Spleen (tissue), 7 donors: ENCODE measurements around the gene CYP26A1.
A peak's percentile ranks its signal among the peaks of the same experiment; 100 is the strongest.

ENCODE experiments used
- CTCF ChIP-seq, 11 experiments: fragments of 200-600 bp in 7 of 11; fragments of 450-650 bp in 4 of 11; sonication (generic) in 4 of 11; IDR thresholded peaks in 8 of 11; conservative IDR thresholded peaks in 3 of 11; 1 replicate in 7 of 11; 2 replicates in 4 of 11; pipeline versions ENCODE4 v1.4.0 to v1.8.0; 2016 to 2021; ENCODE audit warnings: antibody characterized with exemption in 11 of 11, inconsistent platforms in 4 of 11, mild to moderate bottlenecking in 1 of 11
- POLR2A ChIP-seq, 3 donors: fragments of 450-650 bp; IDR thresholded peaks; one replicate each; pipeline ENCODE4 v1.5.1; 2017; ENCODE audit warnings: antibody characterized with exemption in 3 of 3, mild to moderate bottlenecking in 1 of 3
- POLR2AphosphoS5 ChIP-seq, 3 donors: sonication (generic); formaldehyde crosslinking; IDR thresholded peaks; one replicate each; pipeline ENCODE4 v1.5.1; 2017; ENCODE audit warnings: antibody characterized with exemption in 3 of 3
- donor health status: DM: no; HTN: no; CAD: no; lungs with moderate emphysema.
- donor health status: DM: no; HTN: no; CAD: no.
- donor health status: DM: no; HTN: no; CAD: no.

- TF ChIP-seq POLR2AphosphoS5 (IDR thresholded peaks at IDR 0.05) (peak in 1 of 3 donors; percentile 27), CTCF (IDR thresholded peaks at IDR 0.05 in 8 of 11, conservative IDR thresholded peaks at IDR 0.05 in 3 of 11) (no peak), POLR2A (IDR thresholded peaks at IDR 0.05) (no peak)
Measured at GRCh38 chr10:93059975-93060886, 13.5 kb upstream of the CYP26A1 start, which contains the start of gene CYP26C1.
